H1 (cell line): Measurements from ENCODE around the gene HUWE1. TPM values are rescaled to one million over a fixed set of nuclear protein-coding genes. Genes with fewer than 3 reads are reported as not detected.

Experiments used
- BACH1 ChIP-seq: IDR thresholded peaks from 2 replicates; pipeline ENCODE4 v1.6.1; 2012; ENCODE audit warnings: low read length, improper control_type of control experiment
- CEBPB ChIP-seq: IDR thresholded peaks from 2 replicates; pipeline ENCODE4 v1.6.1; 2012; ENCODE audit warnings: low read depth, low read length
- FOSL1 ChIP-seq: IDR thresholded peaks from 2 replicates; pipeline ENCODE4 v1.6.1; 2011; ENCODE audit warnings: mild to moderate bottlenecking, low read depth, low read length, moderate library complexity; ENCODE audit not compliant: insufficient read depth
- GABPA ChIP-seq: IDR thresholded peaks from 2 replicates; pipeline ENCODE4 v1.6.1; 2011; ENCODE audit warnings: mild to moderate bottlenecking, low read length, moderate library complexity, borderline replicate concordance; ENCODE audit not compliant: insufficient read depth
- HDAC2 ChIP-seq, 2 experiments: fragments of 300-600 bp in 1 of 2; sonication (generic) in 1 of 2; IDR thresholded peaks; 2 replicates each; pipeline ENCODE4 v1.6.1; 2011 to 2012; ENCODE audit warnings: low read depth in 2 of 2, low read length in 2 of 2, mild to moderate bottlenecking in 2 of 2, moderate library complexity in 2 of 2, borderline replicate concordance in 1 of 2, inconsistent platforms in 1 of 2
- JUN ChIP-seq: IDR thresholded peaks from 2 replicates; pipeline ENCODE4 v1.6.1; 2011; ENCODE audit warnings: low read depth, mild to moderate bottlenecking, improper control_type of control experiment, low read length
- JUND ChIP-seq: IDR thresholded peaks from 2 replicates; pipeline ENCODE4 v1.6.1; 2011; ENCODE audit warnings: mild to moderate bottlenecking, improper control_type of control experiment, low read length
- MAFK ChIP-seq: IDR thresholded peaks from 2 replicates; pipeline ENCODE4 v1.6.1; 2012; ENCODE audit warnings: low read depth, mild to moderate bottlenecking, improper control_type of control experiment, low read length
- POLR2AphosphoS5 ChIP-seq: IDR thresholded peaks from 2 replicates; pipeline ENCODE4 v1.6.1; 2011; ENCODE audit warnings: low read depth, low read length
- TAF1 ChIP-seq: IDR thresholded peaks from 2 replicates; pipeline ENCODE4 v1.6.1; 2011; ENCODE audit warnings: mild to moderate bottlenecking, low read depth, low read length
- polyA plus RNA-seq, 7 experiments: library from polyadenylated mRNA; depleted of rRNA in 3 of 7; stranded (reverse) in 5 of 7; unstranded in 2 of 7; fragments of >200 nt in 5 of 7; fragments of 200-250 nt in 2 of 7; gene quantifications; 1 replicate in 5 of 7; 2 replicates in 1 of 7; 4 replicates in 1 of 7; pipeline versions ENCODE4 v1.2.1 to v1.2.3, GENCODE V29; 2011 to 2013; ENCODE audit warnings: missing spikeins in 2 of 7, mixed read lengths in 2 of 7
- total RNA-seq: library from RNA; stranded (reverse); fragmentation: NEBNext Ultra II Directional; extraction: Animal tissue kit (Norgen Biotek cat#: 25700); gene quantifications from 2 replicates; pipeline ENCODE4 v1.2.1, GENCODE V29; 2021
- TF ChIP-seq, protein P1 (sequence below): fragments of 300-600 bp; sonication (generic); IDR thresholded peaks from 2 replicates; pipeline ENCODE4 v1.7.1; 2012; ENCODE audit warnings: low read length, moderate library complexity, mild to moderate bottlenecking, inconsistent platforms; ENCODE audit not compliant: insufficient replicate concordance

The HUWE1 gene
- total and polyA plus RNA-seq, 2 of the 8 experiments (the other 6 are each of a cell fraction or from before 2014, with no cell fraction given), result 114 to 252 TPM

DNA sequence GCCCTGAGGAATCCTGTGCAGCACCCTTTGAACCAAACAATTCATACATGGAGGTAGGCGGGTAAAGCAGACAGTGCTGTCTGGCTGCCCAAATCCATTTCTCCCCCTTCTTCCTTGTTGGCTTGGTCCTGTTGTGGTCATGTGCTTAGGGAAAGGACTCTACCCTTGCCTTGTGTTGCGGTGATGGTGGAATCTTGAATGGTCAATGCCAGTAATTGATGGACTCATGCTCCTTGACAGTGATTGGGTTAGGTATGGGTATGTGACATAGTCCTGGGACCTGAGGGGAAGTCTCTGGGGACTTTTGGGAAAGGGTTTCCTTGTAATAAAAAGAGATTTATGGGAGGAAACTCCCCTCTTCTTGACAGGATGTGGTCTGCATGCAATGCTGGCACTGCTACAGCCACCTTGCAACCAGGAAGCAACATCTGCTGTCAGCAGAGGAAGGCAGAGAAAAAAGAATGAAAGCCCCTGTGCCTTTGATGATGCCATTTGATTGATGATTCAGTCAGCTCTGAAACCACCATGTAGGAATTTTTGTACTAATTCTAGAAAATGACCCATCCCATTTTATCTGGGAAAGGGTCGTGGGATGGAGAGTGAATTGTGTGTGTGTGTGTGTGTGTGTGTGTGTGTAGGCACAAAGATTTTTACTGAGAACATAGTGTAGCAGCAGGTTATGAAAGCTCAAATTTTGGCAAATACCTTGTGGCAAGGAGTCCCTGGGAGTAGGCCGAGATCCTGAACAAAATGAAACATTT, 30.0 kb upstream of the HUWE1 start (continued):
- TF ChIP-seq, protein P1, sequence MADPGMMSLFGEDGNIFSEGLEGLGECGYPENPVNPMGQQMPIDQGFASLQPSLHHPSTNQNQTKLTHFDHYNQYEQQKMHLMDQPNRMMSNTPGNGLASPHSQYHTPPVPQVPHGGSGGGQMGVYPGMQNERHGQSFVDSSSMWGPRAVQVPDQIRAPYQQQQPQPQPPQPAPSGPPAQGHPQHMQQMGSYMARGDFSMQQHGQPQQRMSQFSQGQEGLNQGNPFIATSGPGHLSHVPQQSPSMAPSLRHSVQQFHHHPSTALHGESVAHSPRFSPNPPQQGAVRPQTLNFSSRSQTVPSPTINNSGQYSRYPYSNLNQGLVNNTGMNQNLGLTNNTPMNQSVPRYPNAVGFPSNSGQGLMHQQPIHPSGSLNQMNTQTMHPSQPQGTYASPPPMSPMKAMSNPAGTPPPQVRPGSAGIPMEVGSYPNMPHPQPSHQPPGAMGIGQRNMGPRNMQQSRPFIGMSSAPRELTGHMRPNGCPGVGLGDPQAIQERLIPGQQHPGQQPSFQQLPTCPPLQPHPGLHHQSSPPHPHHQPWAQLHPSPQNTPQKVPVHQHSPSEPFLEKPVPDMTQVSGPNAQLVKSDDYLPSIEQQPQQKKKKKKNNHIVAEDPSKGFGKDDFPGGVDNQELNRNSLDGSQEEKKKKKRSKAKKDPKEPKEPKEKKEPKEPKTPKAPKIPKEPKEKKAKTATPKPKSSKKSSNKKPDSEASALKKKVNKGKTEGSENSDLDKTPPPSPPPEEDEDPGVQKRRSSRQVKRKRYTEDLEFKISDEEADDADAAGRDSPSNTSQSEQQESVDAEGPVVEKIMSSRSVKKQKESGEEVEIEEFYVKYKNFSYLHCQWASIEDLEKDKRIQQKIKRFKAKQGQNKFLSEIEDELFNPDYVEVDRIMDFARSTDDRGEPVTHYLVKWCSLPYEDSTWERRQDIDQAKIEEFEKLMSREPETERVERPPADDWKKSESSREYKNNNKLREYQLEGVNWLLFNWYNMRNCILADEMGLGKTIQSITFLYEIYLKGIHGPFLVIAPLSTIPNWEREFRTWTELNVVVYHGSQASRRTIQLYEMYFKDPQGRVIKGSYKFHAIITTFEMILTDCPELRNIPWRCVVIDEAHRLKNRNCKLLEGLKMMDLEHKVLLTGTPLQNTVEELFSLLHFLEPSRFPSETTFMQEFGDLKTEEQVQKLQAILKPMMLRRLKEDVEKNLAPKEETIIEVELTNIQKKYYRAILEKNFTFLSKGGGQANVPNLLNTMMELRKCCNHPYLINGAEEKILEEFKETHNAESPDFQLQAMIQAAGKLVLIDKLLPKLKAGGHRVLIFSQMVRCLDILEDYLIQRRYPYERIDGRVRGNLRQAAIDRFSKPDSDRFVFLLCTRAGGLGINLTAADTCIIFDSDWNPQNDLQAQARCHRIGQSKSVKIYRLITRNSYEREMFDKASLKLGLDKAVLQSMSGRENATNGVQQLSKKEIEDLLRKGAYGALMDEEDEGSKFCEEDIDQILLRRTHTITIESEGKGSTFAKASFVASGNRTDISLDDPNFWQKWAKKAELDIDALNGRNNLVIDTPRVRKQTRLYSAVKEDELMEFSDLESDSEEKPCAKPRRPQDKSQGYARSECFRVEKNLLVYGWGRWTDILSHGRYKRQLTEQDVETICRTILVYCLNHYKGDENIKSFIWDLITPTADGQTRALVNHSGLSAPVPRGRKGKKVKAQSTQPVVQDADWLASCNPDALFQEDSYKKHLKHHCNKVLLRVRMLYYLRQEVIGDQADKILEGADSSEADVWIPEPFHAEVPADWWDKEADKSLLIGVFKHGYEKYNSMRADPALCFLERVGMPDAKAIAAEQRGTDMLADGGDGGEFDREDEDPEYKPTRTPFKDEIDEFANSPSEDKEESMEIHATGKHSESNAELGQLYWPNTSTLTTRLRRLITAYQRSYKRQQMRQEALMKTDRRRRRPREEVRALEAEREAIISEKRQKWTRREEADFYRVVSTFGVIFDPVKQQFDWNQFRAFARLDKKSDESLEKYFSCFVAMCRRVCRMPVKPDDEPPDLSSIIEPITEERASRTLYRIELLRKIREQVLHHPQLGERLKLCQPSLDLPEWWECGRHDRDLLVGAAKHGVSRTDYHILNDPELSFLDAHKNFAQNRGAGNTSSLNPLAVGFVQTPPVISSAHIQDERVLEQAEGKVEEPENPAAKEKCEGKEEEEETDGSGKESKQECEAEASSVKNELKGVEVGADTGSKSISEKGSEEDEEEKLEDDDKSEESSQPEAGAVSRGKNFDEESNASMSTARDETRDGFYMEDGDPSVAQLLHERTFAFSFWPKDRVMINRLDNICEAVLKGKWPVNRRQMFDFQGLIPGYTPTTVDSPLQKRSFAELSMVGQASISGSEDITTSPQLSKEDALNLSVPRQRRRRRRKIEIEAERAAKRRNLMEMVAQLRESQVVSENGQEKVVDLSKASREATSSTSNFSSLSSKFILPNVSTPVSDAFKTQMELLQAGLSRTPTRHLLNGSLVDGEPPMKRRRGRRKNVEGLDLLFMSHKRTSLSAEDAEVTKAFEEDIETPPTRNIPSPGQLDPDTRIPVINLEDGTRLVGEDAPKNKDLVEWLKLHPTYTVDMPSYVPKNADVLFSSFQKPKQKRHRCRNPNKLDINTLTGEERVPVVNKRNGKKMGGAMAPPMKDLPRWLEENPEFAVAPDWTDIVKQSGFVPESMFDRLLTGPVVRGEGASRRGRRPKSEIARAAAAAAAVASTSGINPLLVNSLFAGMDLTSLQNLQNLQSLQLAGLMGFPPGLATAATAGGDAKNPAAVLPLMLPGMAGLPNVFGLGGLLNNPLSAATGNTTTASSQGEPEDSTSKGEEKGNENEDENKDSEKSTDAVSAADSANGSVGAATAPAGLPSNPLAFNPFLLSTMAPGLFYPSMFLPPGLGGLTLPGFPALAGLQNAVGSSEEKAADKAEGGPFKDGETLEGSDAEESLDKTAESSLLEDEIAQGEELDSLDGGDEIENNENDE, result no peak
- TF ChIP-seq CEBPB, result no peak
- no peak for TF ChIP-seq JUN
- TF ChIP-seq JUND, result no peak
- TF ChIP-seq BACH1, result no peak
- TF ChIP-seq GABPA, result no peak
- no peak for TF ChIP-seq MAFK
- TF ChIP-seq POLR2AphosphoS5, result no peak
- TF ChIP-seq HDAC2 (IDR thresholded peaks at IDR 0.05; ENCODE audit: borderline replicate concordance in 1 of 2, low read depth in 2 of 2, low read length in 2 of 2), result no peak
- TF ChIP-seq FOSL1, result no peak
- TF ChIP-seq TAF1, result no peak
- TF ChIP-seq, all 59 proteins: peak for 0
